Measurements from ENCODE around the gene CRABP2. TPM values are rescaled to one million over a fixed set of nuclear protein-coding genes. Genes with fewer than 3 reads are reported as not detected.

CRABP2 gene
- total RNA-seq, 1 experiment from 2014 or later, result 209 TPM

DNA sequence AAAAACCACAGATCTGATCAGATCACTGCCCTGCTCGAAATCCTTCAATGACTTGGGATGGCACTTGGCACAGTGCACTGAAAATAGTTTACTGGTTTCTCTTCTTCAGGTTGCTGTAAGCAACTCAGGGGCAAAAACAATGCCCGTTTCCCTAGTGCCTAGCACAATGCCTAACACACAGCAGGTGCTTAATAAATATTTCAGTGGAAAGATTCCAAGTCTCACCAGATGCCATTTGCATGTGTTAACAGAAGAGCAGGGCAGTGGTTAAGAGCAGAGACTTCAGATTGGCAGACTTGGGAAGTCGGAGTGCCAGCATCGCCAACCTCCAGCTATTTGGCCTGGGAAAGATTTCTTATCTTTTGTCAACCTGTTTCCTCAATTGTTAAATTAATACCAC, 12.0 kb upstream of the CRABP2 start:
- H3K9me2 ChIP-seq (ENCODE audit: insufficient read depth), result no peaks in the 10 kb centered on the region
- H3K9me3 ChIP-seq (ENCODE audit: control insufficient read depth in 1 of 2, insufficient read depth in 1 of 2, low read depth in 1 of 2, low read length in 2 of 2), result no peaks in the 10 kb centered on the region
- DNase-seq (ENCODE audit: low read depth, low spot score), result no peak
- peaks cover 10 to 12% of the 10 kb centered on the region in 2 experiments; a peak in 2 of 4 replicates for H3K36me3 ChIP-seq (ENCODE audit: control insufficient read depth in 1 of 2, insufficient read depth in 2 of 2, low read length in 2 of 2)
- BruUV-seq (replicated peaks), result no TSS peak
- no peaks in the 10 kb centered on the region for H3K27me3 ChIP-seq (ENCODE audit: insufficient read depth, low read length)
- no peak overlapping the region for H3K9ac ChIP-seq (ENCODE audit: low read length)
- H3K4me2 ChIP-seq (ENCODE audit: low read length), result no peak overlapping the region
- TF ChIP-seq JUND (IDR thresholded peaks at IDR 0.05) (no peak), ELF1 (IDR thresholded peaks at IDR 0.05; ENCODE audit: borderline replicate concordance, low read depth) (no peak), POLR2AphosphoS5 (IDR thresholded peaks at IDR 0.05; ENCODE audit: low read depth, low read length) (no peak), POLR2A (IDR thresholded peaks at IDR 0.05; ENCODE audit: borderline replicate concordance, extremely low read depth, insufficient read depth, insufficient read length) (no peak), CEBPB (IDR thresholded peaks at IDR 0.05; ENCODE audit: low read depth) (no peak), ZNF274 (IDR thresholded peaks at IDR 0.05; ENCODE audit: low read depth, low read length) (no peak), EZH2 (IDR thresholded peaks at IDR 0.05) (no peak), REST (IDR thresholded peaks at IDR 0.05; ENCODE audit: low read depth) (no peak), ATF3 (IDR thresholded peaks at IDR 0.05) (no peak), YY1 (IDR thresholded peaks at IDR 0.05; ENCODE audit: extremely low read depth, insufficient replicate concordance, low read depth, low read length) (no peak), SP1 (IDR thresholded peaks at IDR 0.05; ENCODE audit: low read depth) (no peak), EZH2phosphoT487 (IDR thresholded peaks at IDR 0.05; ENCODE audit: borderline replicate concordance) (no peak), RAD21 (IDR thresholded peaks at IDR 0.05; ENCODE audit: low read depth) (no peak), MAX (IDR thresholded peaks at IDR 0.05) (no peak), SRF (IDR thresholded peaks at IDR 0.05; ENCODE audit: low read depth) (no peak), EGR1 (IDR thresholded peaks at IDR 0.05; ENCODE audit: low read depth) (no peak), FOSL1 (IDR thresholded peaks at IDR 0.05; ENCODE audit: low read depth) (no peak)
- TF ChIP-seq, protein P1, sequence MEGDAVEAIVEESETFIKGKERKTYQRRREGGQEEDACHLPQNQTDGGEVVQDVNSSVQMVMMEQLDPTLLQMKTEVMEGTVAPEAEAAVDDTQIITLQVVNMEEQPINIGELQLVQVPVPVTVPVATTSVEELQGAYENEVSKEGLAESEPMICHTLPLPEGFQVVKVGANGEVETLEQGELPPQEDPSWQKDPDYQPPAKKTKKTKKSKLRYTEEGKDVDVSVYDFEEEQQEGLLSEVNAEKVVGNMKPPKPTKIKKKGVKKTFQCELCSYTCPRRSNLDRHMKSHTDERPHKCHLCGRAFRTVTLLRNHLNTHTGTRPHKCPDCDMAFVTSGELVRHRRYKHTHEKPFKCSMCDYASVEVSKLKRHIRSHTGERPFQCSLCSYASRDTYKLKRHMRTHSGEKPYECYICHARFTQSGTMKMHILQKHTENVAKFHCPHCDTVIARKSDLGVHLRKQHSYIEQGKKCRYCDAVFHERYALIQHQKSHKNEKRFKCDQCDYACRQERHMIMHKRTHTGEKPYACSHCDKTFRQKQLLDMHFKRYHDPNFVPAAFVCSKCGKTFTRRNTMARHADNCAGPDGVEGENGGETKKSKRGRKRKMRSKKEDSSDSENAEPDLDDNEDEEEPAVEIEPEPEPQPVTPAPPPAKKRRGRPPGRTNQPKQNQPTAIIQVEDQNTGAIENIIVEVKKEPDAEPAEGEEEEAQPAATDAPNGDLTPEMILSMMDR (IDR thresholded peaks at IDR 0.05 in 2 of 3, conservative IDR thresholded peaks at IDR 0.05 in 1 of 3; ENCODE audit: borderline replicate concordance in 1 of 3, insufficient read depth in 1 of 3, low read depth in 2 of 3, low read length in 2 of 3), result no peak
- TF ChIP-seq, protein P2, sequence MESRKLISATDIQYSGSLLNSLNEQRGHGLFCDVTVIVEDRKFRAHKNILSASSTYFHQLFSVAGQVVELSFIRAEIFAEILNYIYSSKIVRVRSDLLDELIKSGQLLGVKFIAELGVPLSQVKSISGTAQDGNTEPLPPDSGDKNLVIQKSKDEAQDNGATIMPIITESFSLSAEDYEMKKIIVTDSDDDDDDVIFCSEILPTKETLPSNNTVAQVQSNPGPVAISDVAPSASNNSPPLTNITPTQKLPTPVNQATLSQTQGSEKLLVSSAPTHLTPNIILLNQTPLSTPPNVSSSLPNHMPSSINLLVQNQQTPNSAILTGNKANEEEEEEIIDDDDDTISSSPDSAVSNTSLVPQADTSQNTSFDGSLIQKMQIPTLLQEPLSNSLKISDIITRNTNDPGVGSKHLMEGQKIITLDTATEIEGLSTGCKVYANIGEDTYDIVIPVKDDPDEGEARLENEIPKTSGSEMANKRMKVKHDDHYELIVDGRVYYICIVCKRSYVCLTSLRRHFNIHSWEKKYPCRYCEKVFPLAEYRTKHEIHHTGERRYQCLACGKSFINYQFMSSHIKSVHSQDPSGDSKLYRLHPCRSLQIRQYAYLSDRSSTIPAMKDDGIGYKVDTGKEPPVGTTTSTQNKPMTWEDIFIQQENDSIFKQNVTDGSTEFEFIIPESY (IDR thresholded peaks at IDR 0.05; ENCODE audit: extremely low read depth, insufficient replicate concordance, low read length), result no peak
- ATAC-seq, result no peak
- ChIA-PET POLR2A (interaction anchor here (0.6 kb wide), 1 partner anchor 40 kb away, joined by 3 read pairs; the partner anchor contains the start of gene NES), RAD21 (ENCODE audit: low non-redundant PET in 1 of 2, low total read pairs in 2 of 2, uncharacterized antibody in 2 of 2, unreplicated experiment in 2 of 2) (no interaction called here), CTCF (interaction anchor here (1.3 to 3.8 kb wide), 2 partner anchors 9 to 11 kb away, joined by 3 to 20 read pairs; partner anchors contain the start of genes ISG20L2 and METTL25B)
- H3K79me2 ChIP-seq (ENCODE audit: insufficient read depth, low read length), result peaks cover 22% of the 10 kb centered on the region
- no peak overlapping the region for H3K27ac ChIP-seq (ENCODE audit: low read depth, low read length)
- peaks cover 26 to 29% of the 10 kb centered on the region in 2 experiments for H3K4me1 ChIP-seq (ENCODE audit: control insufficient read depth in 1 of 2, insufficient read depth in 2 of 2, low read length in 2 of 2)
- intact Hi-C loops (cut with micrococcal nuclease), result no loop called here
- H2AFZ ChIP-seq (ENCODE audit: low read depth, low read length, poor library complexity, severe bottlenecking), result no peak overlapping the region
- 0 out of 2 replicates have a peak, but pooled peaks cover 6% of the 10 kb centered on the region for H4K20me1 ChIP-seq (ENCODE audit: insufficient read depth)
- H3K4me3 ChIP-seq (replicated peaks in 1 of 2; ENCODE audit: low read depth in 1 of 2, low read length in 2 of 2), result no peak overlapping the region

Data from HCT116 (cell line).